HFF-Myc (cell line): Measurements from ENCODE around the gene MRPL51.

Source experiments
- DNase-seq: peaks from one replicate; pipeline ENCODE4 v3.0.0-alpha.2; 2011; ENCODE audit warnings: low read depth; ENCODE audit errors: extremely low read depth
- H3K4me3 ChIP-seq: replicated peaks from 2 replicates; pipeline ENCODE4 v1.5.1; 2011; ENCODE audit warnings: low read depth, mild to moderate bottlenecking, control low read depth, low read length
- TF ChIP-seq, protein P1 (sequence below): IDR thresholded peaks from 2 replicates; pipeline ENCODE4 v1.5.1; 2012; ENCODE audit warnings: mild to moderate bottlenecking, low read depth, low read length, control low read depth; ENCODE audit errors: missing control alignments

Gene MRPL51

DNA sequence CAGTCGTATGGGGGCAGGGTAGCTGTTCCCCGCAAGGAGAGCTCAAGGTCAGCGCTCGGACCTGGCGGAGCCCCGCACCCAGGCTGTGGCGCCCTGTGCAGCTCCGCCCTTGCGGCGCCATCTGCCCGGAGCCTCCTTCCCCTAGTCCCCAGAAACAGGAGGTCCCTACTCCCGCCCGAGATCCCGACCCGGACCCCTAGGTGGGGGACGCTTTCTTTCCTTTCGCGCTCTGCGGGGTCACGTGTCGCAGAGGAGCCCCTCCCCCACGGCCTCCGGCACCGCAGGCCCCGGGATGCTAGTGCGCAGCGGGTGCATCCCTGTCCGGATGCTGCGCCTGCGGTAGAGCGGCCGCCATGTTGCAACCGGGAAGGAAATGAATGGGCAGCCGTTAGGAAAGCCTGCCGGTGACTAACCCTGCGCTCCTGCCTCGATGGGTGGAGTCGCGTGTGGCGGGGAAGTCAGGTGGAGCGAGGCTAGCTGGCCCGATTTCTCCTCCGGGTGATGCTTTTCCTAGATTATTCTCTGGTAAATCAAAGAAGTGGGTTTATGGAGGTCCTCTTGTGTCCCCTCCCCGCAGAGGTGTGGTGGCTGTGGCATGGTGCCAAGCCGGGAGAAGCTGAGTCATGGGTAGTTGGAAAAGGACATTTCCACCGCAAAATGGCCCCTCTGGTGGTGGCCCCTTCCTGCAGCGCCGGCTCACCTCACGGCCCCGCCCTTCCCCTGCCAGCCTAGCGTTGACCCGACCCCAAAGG is 42.1 kb upstream of the MRPL51 start:
- DNase-seq: no peak
- TF ChIP-seq, protein P1, sequence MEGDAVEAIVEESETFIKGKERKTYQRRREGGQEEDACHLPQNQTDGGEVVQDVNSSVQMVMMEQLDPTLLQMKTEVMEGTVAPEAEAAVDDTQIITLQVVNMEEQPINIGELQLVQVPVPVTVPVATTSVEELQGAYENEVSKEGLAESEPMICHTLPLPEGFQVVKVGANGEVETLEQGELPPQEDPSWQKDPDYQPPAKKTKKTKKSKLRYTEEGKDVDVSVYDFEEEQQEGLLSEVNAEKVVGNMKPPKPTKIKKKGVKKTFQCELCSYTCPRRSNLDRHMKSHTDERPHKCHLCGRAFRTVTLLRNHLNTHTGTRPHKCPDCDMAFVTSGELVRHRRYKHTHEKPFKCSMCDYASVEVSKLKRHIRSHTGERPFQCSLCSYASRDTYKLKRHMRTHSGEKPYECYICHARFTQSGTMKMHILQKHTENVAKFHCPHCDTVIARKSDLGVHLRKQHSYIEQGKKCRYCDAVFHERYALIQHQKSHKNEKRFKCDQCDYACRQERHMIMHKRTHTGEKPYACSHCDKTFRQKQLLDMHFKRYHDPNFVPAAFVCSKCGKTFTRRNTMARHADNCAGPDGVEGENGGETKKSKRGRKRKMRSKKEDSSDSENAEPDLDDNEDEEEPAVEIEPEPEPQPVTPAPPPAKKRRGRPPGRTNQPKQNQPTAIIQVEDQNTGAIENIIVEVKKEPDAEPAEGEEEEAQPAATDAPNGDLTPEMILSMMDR: no peak
- H3K4me3 ChIP-seq: peak overlapping the region; percentile 82

DNA sequence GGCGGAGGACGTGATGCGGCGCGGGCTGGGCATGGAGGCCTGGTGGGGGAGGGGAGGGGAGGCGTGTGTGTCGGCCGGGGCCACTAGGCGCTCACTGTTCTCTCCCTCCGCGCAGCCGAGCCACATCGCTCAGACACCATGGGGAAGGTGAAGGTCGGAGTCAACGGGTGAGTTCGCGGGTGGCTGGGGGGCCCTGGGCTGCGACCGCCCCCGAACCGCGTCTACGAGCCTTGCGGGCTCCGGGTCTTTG is 41.6 kb upstream of the MRPL51 start:
- H3K4me3 ChIP-seq: peak overlapping the region; percentile 82
- DNase-seq: no peak
- TF ChIP-seq, protein P1: no peak

DNA sequence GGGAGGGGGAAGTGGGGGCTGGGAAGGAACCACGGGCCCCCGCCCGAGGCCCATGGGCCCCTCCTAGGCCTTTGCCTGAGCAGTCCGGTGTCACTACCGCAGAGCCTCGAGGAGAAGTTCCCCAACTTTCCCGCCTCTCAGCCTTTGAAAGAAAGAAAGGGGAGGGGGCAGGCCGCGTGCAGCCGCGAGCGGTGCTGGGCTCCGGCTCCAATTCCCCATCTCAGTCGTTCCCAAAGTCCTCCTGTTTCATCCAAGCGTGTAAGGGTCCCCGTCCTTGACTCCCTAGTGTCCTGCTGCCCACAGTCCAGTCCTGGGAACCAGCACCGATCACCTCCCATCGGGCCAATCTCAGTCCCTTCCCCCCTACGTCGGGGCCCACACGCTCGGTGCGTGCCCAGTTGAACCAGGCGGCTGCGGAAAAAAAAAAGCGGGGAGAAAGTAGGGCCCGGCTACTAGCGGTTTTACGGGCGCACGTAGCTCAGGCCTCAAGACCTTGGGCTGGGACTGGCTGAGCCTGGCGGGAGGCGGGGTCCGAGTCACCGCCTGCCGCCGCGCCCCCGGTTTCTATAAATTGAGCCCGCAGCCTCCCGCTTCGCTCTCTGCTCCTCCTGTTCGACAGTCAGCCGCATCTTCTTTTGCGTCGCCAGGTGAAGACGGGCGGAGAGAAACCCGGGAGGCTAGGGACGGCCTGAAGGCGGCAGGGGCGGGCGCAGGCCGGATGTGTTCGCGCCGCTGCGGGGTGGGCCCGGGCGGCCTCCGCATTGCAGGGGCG is 41.0 kb upstream of the MRPL51 start, which contains the start of gene GAPDH:
GAPDH (plus strand) TSS at position 595 of the 772 bp plus-strand sequence. CDS start 316 bp downstream, outside the sequence.
- peak; percentile 89 for DNase-seq
- TF ChIP-seq, protein P1: no peak
- peak within 1 kb of the TSS; percentile 82 for H3K4me3 ChIP-seq

DNA sequence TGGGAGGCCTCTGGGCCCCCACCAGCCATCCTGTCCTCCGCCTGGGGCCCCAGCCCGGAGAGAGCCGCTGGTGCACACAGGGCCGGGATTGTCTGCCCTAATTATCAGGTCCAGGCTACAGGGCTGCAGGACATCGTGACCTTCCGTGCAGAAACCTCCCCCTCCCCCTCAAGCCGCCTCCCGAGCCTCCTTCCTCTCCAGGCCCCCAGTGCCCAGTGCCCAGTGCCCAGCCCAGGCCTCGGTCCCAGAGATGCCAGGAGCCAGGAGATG is 40.5 kb upstream of the MRPL51 start:
- TF ChIP-seq, protein P1: no peak
- DNase-seq: no peak

DNA sequence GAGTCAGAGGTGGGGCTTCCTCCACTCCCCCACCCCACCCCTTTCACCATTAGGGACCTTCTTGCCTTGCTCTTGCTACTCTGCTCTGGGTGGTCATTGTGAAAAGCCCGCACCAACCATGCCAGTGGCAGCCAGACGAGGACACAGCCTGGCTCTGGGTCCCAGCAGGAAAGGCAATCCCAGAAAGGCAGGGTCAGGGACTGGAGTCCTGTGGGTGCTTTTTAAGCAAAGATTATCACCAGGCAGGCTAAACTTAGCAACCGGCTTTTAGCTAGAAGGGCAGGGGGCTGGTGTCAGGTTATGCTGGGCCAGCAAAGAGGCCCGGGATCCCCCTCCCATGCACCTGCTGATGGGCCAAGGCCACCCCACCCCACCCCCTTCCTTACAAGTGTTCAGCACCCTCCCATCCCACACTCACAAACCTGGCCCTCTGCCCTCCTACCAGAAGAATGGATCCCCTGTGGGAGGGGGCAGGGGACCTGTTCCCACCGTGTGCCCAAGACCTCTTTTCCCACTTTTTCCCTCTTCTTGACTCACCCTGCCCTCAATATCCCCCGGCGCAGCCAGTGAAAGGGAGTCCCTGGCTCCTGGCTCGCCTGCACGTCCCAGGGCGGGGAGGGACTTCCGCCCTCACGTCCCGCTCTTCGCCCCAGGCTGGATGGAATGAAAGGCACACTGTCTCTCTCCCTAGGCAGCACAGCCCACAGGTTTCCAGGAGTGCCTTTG is 40.0 kb upstream of the MRPL51 start:
- no peak for DNase-seq
- TF ChIP-seq, protein P1: no peak

More for the DNA sequence above, 40.5 kb upstream of the MRPL51 start:
- peak overlapping the region; percentile 82 for H3K4me3 ChIP-seq

DNA sequence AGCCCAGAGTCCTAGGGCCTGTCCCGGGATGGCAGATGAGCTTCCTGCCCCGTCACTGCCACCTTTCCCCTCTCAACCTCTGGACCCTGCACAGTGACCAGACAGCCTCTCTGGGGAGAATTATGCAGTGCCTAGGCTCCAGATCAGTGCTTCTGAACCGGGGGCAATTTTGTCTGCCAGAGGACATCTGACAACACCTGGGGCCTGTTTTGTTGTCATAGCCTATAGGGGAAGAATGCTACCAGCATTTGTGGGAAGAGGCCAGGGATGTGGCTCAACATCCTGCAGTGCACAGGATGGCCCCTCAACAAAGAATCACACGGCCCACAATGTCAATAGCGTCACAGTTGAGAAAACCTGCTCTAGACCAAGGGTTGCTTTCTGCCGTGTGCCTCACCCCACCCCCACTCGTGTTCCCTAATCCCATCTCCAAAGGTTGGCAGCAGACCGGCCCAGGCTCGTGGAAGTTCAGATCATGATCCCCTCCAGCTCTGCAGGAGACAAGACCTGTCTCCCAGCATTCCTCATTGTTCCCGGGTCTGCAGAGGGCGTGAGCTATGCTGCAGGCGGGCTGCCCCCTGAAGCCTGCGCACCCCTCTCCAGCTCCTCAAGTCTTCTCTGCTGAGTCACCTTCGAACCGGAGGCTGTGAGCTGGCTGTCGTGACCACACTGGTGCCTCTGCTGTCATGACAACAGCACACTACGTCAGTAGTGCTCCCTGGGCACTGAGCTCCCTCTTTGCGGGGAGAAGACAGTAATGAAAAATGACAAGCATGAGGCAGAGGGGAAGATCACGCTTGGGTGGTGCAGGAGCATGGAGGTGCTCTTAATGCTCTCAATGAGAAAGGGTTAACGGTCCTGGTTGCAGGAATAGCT is 39.2 kb upstream of the MRPL51 start:
- H3K4me3 ChIP-seq: peak overlapping the region; percentile 82
- peak; percentile 92 for DNase-seq
- TF ChIP-seq, protein P1: no peak

More for the DNA sequence above, 40.0 kb upstream of the MRPL51 start:
- peak overlapping the region; percentile 82 for H3K4me3 ChIP-seq
